ENCODE measurements around the gene PC.

PC gene

DNA sequence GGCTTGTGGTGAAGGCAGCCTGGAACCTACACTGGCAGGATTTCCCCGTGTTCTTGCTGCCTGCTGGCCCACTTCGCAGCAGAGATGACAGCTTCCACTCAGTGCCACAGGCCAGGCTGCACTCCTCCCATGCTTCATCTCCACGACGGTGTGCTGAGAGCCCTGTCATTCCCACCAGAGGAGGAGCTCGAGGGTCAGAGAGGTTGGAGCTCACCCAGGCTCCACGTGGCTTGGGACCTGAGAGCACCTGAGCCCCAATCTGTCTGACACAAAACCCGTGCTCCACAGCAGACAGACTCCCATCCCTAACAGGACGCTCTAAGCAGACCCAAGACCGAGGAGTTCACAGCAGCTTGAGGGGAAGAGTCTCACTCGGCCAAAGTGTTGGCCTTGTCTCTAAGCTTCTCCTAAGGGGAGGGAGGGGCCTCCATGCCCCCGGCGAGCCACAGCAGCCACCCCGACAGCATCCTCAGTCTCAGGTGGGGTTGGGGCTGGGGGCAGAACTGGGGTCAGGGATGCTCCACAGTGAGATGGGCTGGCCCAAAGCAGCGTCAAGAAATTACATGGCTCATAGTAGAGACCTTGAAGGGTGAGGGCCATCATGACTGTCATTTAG lies 90.7 kb downstream of the PC start:
- TF ChIP-seq, protein P1, sequence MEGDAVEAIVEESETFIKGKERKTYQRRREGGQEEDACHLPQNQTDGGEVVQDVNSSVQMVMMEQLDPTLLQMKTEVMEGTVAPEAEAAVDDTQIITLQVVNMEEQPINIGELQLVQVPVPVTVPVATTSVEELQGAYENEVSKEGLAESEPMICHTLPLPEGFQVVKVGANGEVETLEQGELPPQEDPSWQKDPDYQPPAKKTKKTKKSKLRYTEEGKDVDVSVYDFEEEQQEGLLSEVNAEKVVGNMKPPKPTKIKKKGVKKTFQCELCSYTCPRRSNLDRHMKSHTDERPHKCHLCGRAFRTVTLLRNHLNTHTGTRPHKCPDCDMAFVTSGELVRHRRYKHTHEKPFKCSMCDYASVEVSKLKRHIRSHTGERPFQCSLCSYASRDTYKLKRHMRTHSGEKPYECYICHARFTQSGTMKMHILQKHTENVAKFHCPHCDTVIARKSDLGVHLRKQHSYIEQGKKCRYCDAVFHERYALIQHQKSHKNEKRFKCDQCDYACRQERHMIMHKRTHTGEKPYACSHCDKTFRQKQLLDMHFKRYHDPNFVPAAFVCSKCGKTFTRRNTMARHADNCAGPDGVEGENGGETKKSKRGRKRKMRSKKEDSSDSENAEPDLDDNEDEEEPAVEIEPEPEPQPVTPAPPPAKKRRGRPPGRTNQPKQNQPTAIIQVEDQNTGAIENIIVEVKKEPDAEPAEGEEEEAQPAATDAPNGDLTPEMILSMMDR (conservative IDR thresholded peaks at IDR 0.05; ENCODE audit: control insufficient read depth, insufficient read depth, low read depth, low read length) = no peak
- H3K4me3 ChIP-seq (ENCODE audit: control insufficient read depth, low read depth, low read length) = no peak overlapping the region
- DNase-seq (ENCODE audit: low read depth) = no peak

- TF ChIP-seq, protein P1 (conservative IDR thresholded peaks at IDR 0.05; ENCODE audit: control insufficient read depth, insufficient read depth, low read depth, low read length) = no peak
- DNase-seq (ENCODE audit: low read depth) = no peak
- no peak overlapping the region for H3K4me3 ChIP-seq (ENCODE audit: control insufficient read depth, low read depth, low read length)
Observed at GRCh38 chr11:66866511-66866986, 91.6 kb downstream of the PC start.

GRCh38 chr11:66866007-66866406 lies 92.2 kb downstream of the PC start:
- DNase-seq (ENCODE audit: low read depth) = no peak
- no peak overlapping the region for H3K4me3 ChIP-seq (ENCODE audit: control insufficient read depth, low read depth, low read length)
- TF ChIP-seq, protein P1 (conservative IDR thresholded peaks at IDR 0.05; ENCODE audit: control insufficient read depth, insufficient read depth, low read depth, low read length) = no peak

- TF ChIP-seq, protein P1 (conservative IDR thresholded peaks at IDR 0.05; ENCODE audit: control insufficient read depth, insufficient read depth, low read depth, low read length) = no peak
- no peak for DNase-seq (ENCODE audit: low read depth)
- H3K4me3 ChIP-seq (ENCODE audit: control insufficient read depth, low read depth, low read length) = no peak overlapping the region
Observed at GRCh38 chr11:66864924-66865697, 93.1 kb downstream of the PC start.

DNA sequence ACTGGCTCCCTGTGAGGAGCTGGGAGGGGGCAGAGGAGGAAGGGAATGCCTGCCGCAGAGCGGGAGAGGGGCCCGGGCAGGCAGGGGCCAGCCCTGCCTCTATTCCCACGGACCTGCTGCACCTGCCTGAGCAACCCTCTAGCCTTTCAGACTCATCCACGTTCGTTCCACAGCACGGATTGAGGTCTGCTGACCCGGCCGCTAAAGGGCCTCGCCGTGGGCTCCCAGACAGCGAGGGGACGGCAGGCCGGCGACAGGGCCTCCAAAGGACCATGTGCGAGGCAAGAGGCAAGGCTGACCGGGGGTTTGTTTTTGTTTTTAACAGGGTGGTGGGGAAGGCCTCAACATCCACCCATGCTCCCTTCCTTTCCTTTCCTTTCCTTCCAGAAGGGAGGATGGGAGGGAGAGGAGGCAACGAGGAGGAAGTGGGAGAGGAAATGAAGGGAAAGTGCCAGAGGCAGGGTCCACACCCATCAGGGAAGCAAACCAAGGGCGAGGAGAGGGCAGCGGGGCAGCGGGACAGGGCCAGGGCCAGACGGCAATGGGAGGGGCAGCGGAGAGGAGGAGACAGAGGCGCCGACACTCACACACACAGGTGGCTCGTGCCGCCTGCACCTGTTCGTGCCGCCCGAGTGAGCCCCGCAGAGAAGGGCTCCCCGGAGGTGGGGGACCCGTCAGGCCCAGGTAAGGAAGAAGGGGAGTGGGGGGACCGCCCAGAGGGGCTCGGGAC lies 93.8 kb downstream of the PC start:
- H3K4me3 ChIP-seq (ENCODE audit: control insufficient read depth, low read depth, low read length) = no peak overlapping the region
- DNase-seq (ENCODE audit: low read depth) = no peak
- TF ChIP-seq, protein P1 (conservative IDR thresholded peaks at IDR 0.05; ENCODE audit: control insufficient read depth, insufficient read depth, low read depth, low read length) = no peak

- TF ChIP-seq, protein P1 (conservative IDR thresholded peaks at IDR 0.05; ENCODE audit: control insufficient read depth, insufficient read depth, low read depth, low read length) = no peak
- H3K4me3 ChIP-seq (ENCODE audit: control insufficient read depth, low read depth, low read length) = no peak overlapping the region
Observed at GRCh38 chr11:66863428-66864125, 94.6 kb downstream of the PC start.

More at GRCh38 chr11:66863428-66864125, 94.6 kb downstream of the PC start:
- DNase-seq (ENCODE audit: low read depth) = no peak
